Measurements from ENCODE around the gene EIF4G3.
"Not testable (repeated sequence)": the region's sequence is repeated elsewhere in the genome, so short reads cannot be mapped to it uniquely, and the experiment has no call there.

The EIF4G3 gene

DNA sequence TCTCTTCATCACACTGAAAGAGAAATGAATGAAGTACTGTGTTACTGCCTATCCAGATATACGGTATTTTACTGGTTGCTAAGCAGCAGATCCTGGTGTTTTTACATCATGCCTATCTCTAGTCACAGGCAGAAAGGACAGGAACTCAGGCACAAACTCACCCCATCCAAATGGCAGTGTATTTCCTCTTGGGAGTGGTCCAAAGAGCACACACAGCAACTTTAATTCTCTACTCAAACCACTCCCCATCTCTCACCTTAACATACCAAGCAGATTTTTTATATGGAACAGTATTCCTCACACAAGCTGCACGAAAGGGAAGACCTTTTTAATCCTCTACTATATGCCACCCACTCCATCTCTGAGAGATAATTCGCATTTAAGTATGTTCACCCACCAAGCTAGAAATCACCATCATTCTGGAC is 27.3 kb downstream of the EIF4G3 start:
- TF ChIP-seq, protein P1, sequence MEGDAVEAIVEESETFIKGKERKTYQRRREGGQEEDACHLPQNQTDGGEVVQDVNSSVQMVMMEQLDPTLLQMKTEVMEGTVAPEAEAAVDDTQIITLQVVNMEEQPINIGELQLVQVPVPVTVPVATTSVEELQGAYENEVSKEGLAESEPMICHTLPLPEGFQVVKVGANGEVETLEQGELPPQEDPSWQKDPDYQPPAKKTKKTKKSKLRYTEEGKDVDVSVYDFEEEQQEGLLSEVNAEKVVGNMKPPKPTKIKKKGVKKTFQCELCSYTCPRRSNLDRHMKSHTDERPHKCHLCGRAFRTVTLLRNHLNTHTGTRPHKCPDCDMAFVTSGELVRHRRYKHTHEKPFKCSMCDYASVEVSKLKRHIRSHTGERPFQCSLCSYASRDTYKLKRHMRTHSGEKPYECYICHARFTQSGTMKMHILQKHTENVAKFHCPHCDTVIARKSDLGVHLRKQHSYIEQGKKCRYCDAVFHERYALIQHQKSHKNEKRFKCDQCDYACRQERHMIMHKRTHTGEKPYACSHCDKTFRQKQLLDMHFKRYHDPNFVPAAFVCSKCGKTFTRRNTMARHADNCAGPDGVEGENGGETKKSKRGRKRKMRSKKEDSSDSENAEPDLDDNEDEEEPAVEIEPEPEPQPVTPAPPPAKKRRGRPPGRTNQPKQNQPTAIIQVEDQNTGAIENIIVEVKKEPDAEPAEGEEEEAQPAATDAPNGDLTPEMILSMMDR (IDR thresholded peaks at IDR 0.05; ENCODE audit: borderline replicate concordance, insufficient read depth, low read depth, low read length), result no peak
- no peak overlapping the region for H3K4me3 ChIP-seq (ENCODE audit: low read depth, low read length)

DNA sequence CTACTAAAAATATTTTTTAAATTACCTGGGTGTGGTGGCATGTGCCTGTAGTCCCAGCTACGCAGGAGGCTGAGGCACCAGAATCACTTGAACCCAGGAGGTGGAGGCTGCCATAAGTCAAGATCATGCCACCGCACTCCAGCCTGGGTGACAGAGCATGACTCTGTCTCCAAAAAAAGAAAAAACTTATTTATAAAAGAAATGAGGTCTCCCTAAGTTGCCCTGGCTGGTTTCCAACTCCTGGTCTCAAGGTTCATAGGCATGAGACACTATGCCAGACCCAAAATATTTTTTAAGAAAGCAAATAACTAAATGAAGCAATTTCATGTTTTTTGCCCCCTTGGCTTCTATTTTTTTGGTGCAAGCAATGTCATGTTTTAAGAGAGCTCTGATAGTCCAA is 32.9 kb downstream of the EIF4G3 start:
- no peak overlapping the region for H3K4me3 ChIP-seq (ENCODE audit: low read depth, low read length)
- TF ChIP-seq, protein P1 (IDR thresholded peaks at IDR 0.05; ENCODE audit: borderline replicate concordance, insufficient read depth, low read depth, low read length), result no peak

DNA sequence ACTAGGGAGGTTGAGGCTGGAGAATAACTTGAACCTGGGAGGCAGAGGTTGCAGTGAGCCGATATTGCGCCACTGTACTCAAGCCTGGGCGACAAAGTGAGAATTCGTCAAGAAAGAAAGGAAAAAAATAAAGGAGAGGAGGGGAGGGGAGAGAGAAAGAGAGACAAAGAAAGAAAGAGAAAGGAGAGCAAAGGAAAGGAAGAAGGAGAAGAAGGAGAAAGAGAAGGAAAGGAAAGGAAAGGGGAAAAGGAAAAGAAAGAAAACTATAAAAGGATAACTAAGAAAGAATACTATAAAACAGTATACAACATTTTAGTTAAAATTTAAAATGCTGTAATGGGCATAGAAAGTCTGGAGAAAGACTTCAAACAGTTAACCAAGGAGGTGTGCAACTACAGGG is 33.6 kb downstream of the EIF4G3 start:
- TF ChIP-seq, protein P1 (IDR thresholded peaks at IDR 0.05; ENCODE audit: borderline replicate concordance, insufficient read depth, low read depth, low read length), result no peak
- H3K4me3 ChIP-seq (ENCODE audit: low read depth, low read length), result no peak overlapping the region

DNA sequence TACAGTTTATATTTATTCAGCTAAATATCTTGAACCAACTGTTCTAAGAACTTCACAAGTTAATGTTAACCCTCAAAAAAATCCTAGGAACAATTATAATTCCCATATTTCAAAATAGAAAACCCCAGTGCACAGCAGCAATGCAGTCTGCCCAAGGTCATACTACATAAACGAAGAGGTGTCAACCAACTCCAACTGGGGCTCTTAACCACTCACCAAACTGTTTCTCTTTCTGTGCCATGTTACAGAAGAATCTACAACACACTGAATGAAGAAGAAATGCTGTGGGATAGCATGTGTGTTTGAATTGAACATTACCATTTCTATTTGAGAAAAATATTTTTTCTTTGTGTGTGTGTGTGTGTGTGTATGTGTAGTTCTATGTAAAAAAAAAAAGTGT is 35.7 kb downstream of the EIF4G3 start:
- TF ChIP-seq, protein P1 (IDR thresholded peaks at IDR 0.05; ENCODE audit: borderline replicate concordance, insufficient read depth, low read depth, low read length), result no peak
- H3K4me3 ChIP-seq (ENCODE audit: low read depth, low read length), result no peak overlapping the region

DNA sequence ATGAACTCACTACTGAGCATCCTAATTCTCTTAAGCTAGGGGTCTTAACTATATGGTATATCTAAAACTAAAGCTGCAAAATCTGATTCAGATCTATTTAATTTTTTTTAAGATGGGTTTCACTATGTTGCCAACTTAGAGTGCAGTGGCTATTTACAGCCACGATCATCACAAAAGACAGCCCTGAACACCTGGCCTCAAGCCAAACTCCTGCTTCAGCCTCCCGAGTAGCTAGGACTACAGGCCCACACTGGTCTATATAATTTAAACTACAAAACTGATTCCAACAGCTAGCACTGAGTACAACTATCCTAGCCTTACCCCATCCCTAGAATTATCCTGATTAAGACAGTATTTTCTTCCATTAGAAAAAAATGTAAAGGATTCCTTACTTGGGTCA is 37.1 kb downstream of the EIF4G3 start:
- no peak overlapping the region for H3K4me3 ChIP-seq (ENCODE audit: low read depth, low read length)
- TF ChIP-seq, protein P1 (IDR thresholded peaks at IDR 0.05; ENCODE audit: borderline replicate concordance, insufficient read depth, low read depth, low read length), result no peak

DNA sequence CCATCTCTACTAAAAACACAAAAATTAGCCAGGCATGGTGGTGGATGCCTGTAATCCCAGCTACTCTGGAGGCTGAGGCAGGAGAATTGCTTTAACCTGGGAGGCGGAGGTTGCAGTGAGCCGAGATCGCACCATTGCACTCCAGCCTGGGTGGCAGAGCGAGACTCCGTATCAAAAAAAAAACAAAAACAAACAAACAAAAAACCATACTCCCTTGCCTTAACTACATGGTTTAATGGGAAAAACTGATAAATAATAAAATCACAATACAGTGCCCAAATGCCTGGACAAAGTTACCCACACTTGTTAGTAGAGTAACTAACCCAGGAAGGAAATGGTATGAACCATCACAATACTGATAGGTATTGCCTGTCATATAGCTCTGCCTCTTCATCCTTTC is 40.4 kb downstream of the EIF4G3 start:
- not testable (repeated sequence) for H3K4me3 ChIP-seq (ENCODE audit: low read depth, low read length)

DNA sequence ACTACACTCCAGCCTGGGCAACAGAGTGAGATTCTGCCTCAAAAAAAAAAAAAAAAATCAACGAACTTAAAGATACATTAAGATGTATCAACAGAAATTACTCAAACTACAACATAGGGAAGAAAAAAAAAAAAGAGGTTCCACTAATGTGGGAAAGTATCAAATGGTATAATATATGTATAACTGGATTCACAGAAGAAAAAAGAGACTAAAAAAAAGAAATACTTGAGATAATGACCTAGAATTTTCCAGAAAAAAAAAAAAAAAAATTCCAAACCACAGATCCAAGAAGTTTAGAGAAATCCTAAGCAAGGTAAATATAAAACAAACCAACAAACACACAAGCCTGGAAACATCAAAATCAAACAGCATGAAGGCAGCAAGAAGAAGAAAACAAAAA is 45.5 kb downstream of the EIF4G3 start:
- H3K4me3 ChIP-seq (ENCODE audit: low read depth, low read length), result no peak overlapping the region
- TF ChIP-seq, protein P1 (IDR thresholded peaks at IDR 0.05; ENCODE audit: borderline replicate concordance, insufficient read depth, low read depth, low read length), result no peak

DNA sequence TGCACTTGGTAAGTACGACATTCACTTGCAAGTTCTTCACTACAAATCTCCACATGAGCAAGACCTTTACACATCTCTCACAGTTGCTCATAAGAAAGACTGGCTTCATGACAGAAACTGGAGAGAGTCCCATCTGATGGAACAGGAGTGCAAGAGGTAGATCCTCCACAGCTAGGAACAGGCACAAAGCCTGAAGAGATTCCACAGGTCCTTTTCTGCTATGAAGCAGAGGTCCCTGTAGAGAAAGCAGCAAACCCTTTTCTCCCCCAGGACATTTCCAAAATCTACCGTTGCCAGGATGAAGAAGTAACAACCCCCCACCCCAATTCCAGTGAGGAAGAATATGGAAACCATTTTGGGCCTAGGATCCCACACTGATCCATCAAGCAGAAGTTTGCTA is 47.3 kb downstream of the EIF4G3 start:
- H3K4me3 ChIP-seq (ENCODE audit: low read depth, low read length), result no peak overlapping the region
- TF ChIP-seq, protein P1 (IDR thresholded peaks at IDR 0.05; ENCODE audit: borderline replicate concordance, insufficient read depth, low read depth, low read length), result no peak
